HepG2 (cell line): ENCODE measurements around the gene CUEDC2. TPM values are rescaled to one million over a fixed set of nuclear protein-coding genes. Genes with fewer than 3 reads are reported as not detected.
A peak's percentile ranks its signal among the peaks of the same experiment; 100 is the strongest.

Experiments
- AGO2 ChIP-seq: fragments of 200-400 bp; formaldehyde crosslinking; optimal IDR thresholded peaks from 2 replicates; pipeline ENCODE3; 2017; ENCODE audit warnings: mild to moderate bottlenecking, low read depth, low read length, moderate library complexity
- AKAP8 ChIP-seq: sonication (generic); formaldehyde crosslinking; IDR thresholded peaks from 2 replicates; pipeline ENCODE4 v1.5.1; 2020; ENCODE audit warnings: mild to moderate bottlenecking, missing genetic modification reagents
- IKZF1 ChIP-seq: fragments of 450-650 bp; IDR thresholded peaks from 2 replicates; pipeline ENCODE4 v1.7.1; 2016
- IKZF4 ChIP-seq: sonication (generic); formaldehyde crosslinking; IDR thresholded peaks from 2 replicates; pipeline ENCODE4 v1.5.1; 2020; ENCODE audit warnings: borderline replicate concordance, mild to moderate bottlenecking, low read depth, missing genetic modification reagents; ENCODE audit errors: not compliant biosample characterization
- MED1 ChIP-seq: sonication (generic); formaldehyde crosslinking; IDR thresholded peaks from 2 replicates; pipeline ENCODE4 v1.4.0; 2020; ENCODE audit warnings: missing genetic modification reagents
- MIER3 ChIP-seq: IDR thresholded peaks from 2 replicates; pipeline ENCODE4 v1.6.1; 2016; ENCODE audit warnings: missing compliant biosample characterization, borderline replicate concordance
- NCOA2 ChIP-seq: sonication (generic); formaldehyde crosslinking; IDR thresholded peaks from 2 replicates; pipeline ENCODE4 v1.8.0; 2022; ENCODE audit warnings: inconsistent platforms
- NR2C2 ChIP-seq: sonication (generic); formaldehyde crosslinking; IDR thresholded peaks from 2 replicates; pipeline ENCODE4 v1.4.0; 2020; ENCODE audit warnings: missing genetic modification reagents, mild to moderate bottlenecking, moderate library complexity, borderline replicate concordance
- SATB2 ChIP-seq: sonication (generic); formaldehyde crosslinking; IDR thresholded peaks from 2 replicates; pipeline ENCODE4 v1.5.0; 2020; ENCODE audit warnings: missing genetic modification reagents
- TBX2 ChIP-seq: sonication (generic); formaldehyde crosslinking; IDR thresholded peaks from 2 replicates; pipeline ENCODE4 v1.5.0; 2020; ENCODE audit warnings: missing genetic modification reagents, mild to moderate bottlenecking, borderline replicate concordance
- U2AF1 ChIP-seq: fragments of 200-400 bp; formaldehyde crosslinking; optimal IDR thresholded peaks from 2 replicates; pipeline ENCODE3; 2017; ENCODE audit warnings: mild to moderate bottlenecking, low read depth, low read length
- ZFY ChIP-seq: sonication (generic); formaldehyde crosslinking; IDR thresholded peaks from 2 replicates; pipeline ENCODE4 v1.4.0; 2020; ENCODE audit warnings: missing genetic modification reagents
- ZNF12 ChIP-seq: sonication (generic); formaldehyde crosslinking; IDR thresholded peaks from 2 replicates; pipeline ENCODE4 v1.5.0; 2020; ENCODE audit warnings: missing genetic modification reagents
- ZNF20 ChIP-seq: sonication (generic); formaldehyde crosslinking; IDR thresholded peaks from 2 replicates; pipeline ENCODE4 v1.4.0; 2020; ENCODE audit warnings: mild to moderate bottlenecking, moderate library complexity, missing genetic modification reagents
- ZNF501 ChIP-seq: sonication (generic); formaldehyde crosslinking; IDR thresholded peaks from 2 replicates; pipeline ENCODE4 v1.5.1; 2020; ENCODE audit warnings: mild to moderate bottlenecking, moderate library complexity, missing genetic modification reagents
- ZNF589 ChIP-seq: sonication (generic); formaldehyde crosslinking; conservative IDR thresholded peaks from 2 replicates; pipeline ENCODE4 v1.8.0; 2022; ENCODE audit warnings: mild to moderate bottlenecking, moderate library complexity, missing genetic modification reagents
- ZNF598 ChIP-seq: sonication (generic); formaldehyde crosslinking; IDR thresholded peaks from 2 replicates; pipeline ENCODE4 v1.5.1; 2020; ENCODE audit warnings: mild to moderate bottlenecking, missing genetic modification reagents, borderline replicate concordance
- ZNF746 ChIP-seq: sonication (generic); formaldehyde crosslinking; IDR thresholded peaks from 2 replicates; pipeline ENCODE4 v1.8.0; 2022; ENCODE audit warnings: mild to moderate bottlenecking, missing genetic modification reagents
- ZNF782 ChIP-seq: sonication (generic); formaldehyde crosslinking; IDR thresholded peaks from 2 replicates; pipeline ENCODE4 v1.4.0; 2020; ENCODE audit warnings: missing genetic modification reagents, mild to moderate bottlenecking, borderline replicate concordance
- polyA plus RNA-seq, 8 experiments: library from polyadenylated mRNA; depleted of rRNA in 3 of 8; stranded (reverse) in 7 of 8; unstranded in 1 of 8; fragments of >200 nt; fragmentation: Illumina TruSeq in 4 of 8; extraction: Trizol in 4 of 8; gene quantifications; 2 replicates each; pipeline versions ENCODE4 v1.2.1 to v1.2.3, GENCODE V29; 2011 to 2016; ENCODE audit warnings: low read depth in 4 of 8, missing spikeins in 1 of 8, mixed read lengths in 1 of 8; ENCODE audit not compliant: insufficient read depth in 1 of 8
- total RNA-seq, 5 experiments: library from RNA; depleted of rRNA; stranded (reverse); fragments of >200 nt; fragmentation: Illumina TruSeq; extraction: Trizol; gene quantifications; 2 replicates each; pipeline ENCODE4 v1.2.3, GENCODE V29; 2016; ENCODE audit warnings: low read depth in 1 of 5
- TF ChIP-seq, protein P1 (sequence below): sonication (generic); formaldehyde crosslinking; IDR thresholded peaks from 2 replicates; pipeline ENCODE4 v1.8.1; 2023; ENCODE audit warnings: mild to moderate bottlenecking, moderate library complexity, missing genetic modification reagents
- TF ChIP-seq, protein P2 (sequence below): sonication (generic); formaldehyde crosslinking; conservative IDR thresholded peaks from 2 replicates; pipeline ENCODE4 v1.4.0; 2020; ENCODE audit warnings: missing genetic modification reagents
- TF ChIP-seq, protein P3 (sequence below): sonication (generic); formaldehyde crosslinking; IDR thresholded peaks from 2 replicates; pipeline ENCODE4 v1.4.0; 2020; ENCODE audit warnings: mild to moderate bottlenecking, missing genetic modification reagents
- TF ChIP-seq, protein P4 (sequence below), 2 experiments: fragments of 450-650 bp in 1 of 2; sonication (generic) in 1 of 2; formaldehyde crosslinking; IDR thresholded peaks; 2 replicates each; pipeline versions ENCODE4 v1.5.0 to v1.8.0; 2020 to 2022; ENCODE audit warnings: mild to moderate bottlenecking in 1 of 2, missing genetic modification reagents in 1 of 2
- TF ChIP-seq, protein P5 (sequence below): fragments of 450-650 bp; IDR thresholded peaks from 2 replicates; pipeline ENCODE4 v1.6.1; 2016

Gene CUEDC2
- total and polyA plus RNA-seq, 2 of the 13 experiments (the other 11 are each of a cell fraction or from before 2014, with no cell fraction given) = 13.1 to 18.4 TPM

DNA sequence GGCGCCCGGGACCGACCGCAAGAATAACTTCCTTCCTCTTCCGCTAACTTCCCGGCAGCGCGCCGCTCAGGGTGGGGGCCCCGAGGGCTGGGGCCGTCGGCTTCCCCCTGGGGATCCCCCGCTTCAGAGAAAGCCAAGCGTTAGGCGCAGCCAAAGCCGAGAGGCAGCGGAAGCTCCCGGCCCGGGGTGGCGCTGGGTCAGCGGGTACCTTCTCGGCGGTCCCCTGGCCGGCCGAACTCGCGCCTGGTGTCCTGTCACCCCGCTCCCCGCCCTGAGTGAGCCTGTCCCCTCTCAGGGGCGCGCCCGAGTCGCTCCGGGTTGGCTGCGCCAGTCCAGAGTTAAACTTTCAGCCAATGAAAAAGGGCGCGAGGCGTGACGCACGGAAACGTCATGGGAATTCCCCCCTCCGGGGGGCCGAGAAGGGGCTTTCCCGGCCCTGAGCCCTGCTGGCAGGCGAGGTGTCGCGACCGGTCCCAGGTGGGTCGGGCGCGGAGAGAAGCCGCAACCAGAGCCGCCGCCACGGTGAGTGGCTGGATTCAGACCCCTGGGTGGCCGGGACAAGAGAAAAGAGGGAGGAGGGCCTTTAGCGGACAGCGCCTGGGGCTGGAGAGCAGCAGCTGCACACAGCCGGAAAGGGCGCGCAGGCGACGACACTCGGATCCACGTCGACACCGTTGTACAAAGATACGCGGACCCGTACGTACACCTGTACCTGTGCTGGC lies 38.1 kb downstream of the CUEDC2 start (continued):
- TF ChIP-seq ZFY (CRISPR knock-in tag) = peak; percentile 46; the same call in 1 of the 2 replicates
- TF ChIP-seq U2AF1 = peak; percentile 85
- TF ChIP-seq, protein P1, sequence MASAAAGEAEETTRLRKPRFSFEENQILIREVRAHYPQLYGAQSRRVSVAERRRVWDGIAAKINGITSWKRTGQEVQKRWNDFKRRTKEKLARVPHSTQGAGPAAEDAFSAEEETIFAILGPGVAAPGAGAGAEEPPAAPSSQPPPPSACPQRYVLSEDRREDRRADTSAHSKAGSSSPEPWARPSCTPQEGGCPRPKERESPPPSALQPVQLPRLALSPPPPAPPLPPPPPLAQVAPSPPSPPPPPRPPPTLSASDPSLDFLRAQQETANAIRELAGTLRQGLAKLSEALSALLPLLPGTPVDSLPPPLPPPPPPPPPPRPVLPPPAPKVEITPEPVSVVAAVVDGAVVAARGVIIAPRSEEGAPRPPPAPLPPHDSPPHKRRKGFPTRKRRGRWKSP = peak; percentile 91
- TF ChIP-seq, protein P2, sequence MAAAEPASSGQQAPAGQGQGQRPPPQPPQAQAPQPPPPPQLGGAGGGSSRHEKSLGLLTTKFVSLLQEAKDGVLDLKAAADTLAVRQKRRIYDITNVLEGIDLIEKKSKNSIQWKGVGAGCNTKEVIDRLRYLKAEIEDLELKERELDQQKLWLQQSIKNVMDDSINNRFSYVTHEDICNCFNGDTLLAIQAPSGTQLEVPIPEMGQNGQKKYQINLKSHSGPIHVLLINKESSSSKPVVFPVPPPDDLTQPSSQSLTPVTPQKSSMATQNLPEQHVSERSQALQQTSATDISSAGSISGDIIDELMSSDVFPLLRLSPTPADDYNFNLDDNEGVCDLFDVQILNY (CRISPR knock-in tag) = no peak
- TF ChIP-seq, protein P3, sequence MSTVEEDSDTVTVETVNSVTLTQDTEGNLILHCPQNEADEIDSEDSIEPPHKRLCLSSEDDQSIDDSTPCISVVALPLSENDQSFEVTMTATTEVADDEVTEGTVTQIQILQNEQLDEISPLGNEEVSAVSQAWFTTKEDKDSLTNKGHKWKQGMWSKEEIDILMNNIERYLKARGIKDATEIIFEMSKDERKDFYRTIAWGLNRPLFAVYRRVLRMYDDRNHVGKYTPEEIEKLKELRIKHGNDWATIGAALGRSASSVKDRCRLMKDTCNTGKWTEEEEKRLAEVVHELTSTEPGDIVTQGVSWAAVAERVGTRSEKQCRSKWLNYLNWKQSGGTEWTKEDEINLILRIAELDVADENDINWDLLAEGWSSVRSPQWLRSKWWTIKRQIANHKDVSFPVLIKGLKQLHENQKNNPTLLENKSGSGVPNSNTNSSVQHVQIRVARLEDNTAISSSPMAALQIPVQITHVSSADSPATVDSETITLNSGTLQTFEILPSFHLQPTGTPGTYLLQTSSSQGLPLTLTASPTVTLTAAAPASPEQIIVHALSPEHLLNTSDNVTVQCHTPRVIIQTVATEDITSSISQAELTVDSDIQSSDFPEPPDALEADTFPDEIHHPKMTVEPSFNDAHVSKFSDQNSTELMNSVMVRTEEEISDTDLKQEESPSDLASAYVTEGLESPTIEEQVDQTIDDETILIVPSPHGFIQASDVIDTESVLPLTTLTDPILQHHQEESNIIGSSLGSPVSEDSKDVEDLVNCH = no peak
- no peak for TF ChIP-seq IKZF1
- TF ChIP-seq ZNF12 (CRISPR knock-in tag) = no peak
- TF ChIP-seq ZNF501 (CRISPR knock-in tag) = peak; percentile 85; the same call in 1 of the 2 replicates
- TF ChIP-seq TBX2 (CRISPR knock-in tag) = peak; percentile 84
- TF ChIP-seq AGO2 = no peak
- no peak for TF ChIP-seq ZNF20 (CRISPR knock-in tag)
- peak; percentile 37; the same call in 1 of the 2 replicates for TF ChIP-seq NCOA2 (CRISPR knock-in tag)
- TF ChIP-seq ZNF589 (CRISPR knock-in tag) = no peak
- peak; percentile 55 for TF ChIP-seq ZNF746 (CRISPR knock-in tag)
- no peak; the same call in 1 of the 2 replicates for TF ChIP-seq NR2C2 (CRISPR knock-in tag)
- TF ChIP-seq AKAP8 (CRISPR knock-in tag) = no peak
- peak; percentile 29 for TF ChIP-seq MED1
- peak; percentile 20 for TF ChIP-seq IKZF4 (CRISPR knock-in tag)
- no peak for TF ChIP-seq ZNF598 (CRISPR knock-in tag)
- TF ChIP-seq ZNF782 (CRISPR knock-in tag) = peak; percentile 43; the same call in 1 of the 2 replicates
- TF ChIP-seq SATB2 (CRISPR knock-in tag) = 0 out of 2 replicates have a peak, but pooled peaks have one; percentile 66
- TF ChIP-seq, protein P4, sequence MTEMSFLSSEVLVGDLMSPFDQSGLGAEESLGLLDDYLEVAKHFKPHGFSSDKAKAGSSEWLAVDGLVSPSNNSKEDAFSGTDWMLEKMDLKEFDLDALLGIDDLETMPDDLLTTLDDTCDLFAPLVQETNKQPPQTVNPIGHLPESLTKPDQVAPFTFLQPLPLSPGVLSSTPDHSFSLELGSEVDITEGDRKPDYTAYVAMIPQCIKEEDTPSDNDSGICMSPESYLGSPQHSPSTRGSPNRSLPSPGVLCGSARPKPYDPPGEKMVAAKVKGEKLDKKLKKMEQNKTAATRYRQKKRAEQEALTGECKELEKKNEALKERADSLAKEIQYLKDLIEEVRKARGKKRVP (CRISPR knock-in tag; IDR thresholded peaks at IDR 0.05) = no peak
- no peak for TF ChIP-seq MIER3 (CRISPR knock-in tag)
- TF ChIP-seq, protein P5, sequence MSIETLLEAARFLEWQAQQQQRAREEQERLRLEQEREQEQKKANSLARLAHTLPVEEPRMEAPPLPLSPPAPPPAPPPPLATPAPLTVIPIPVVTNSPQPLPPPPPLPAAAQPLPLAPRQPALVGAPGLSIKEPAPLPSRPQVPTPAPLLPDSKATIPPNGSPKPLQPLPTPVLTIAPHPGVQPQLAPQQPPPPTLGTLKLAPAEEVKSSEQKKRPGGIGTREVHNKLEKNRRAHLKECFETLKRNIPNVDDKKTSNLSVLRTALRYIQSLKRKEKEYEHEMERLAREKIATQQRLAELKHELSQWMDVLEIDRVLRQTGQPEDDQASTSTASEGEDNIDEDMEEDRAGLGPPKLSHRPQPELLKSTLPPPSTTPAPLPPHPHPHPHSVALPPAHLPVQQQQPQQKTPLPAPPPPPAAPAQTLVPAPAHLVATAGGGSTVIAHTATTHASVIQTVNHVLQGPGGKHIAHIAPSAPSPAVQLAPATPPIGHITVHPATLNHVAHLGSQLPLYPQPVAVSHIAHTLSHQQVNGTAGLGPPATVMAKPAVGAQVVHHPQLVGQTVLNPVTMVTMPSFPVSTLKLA = no peak
